HG02623 (cell line): ENCODE results near the gene HSP90AB1.

Experiments
- ATAC-seq: cut with Tn5 transposase; IDR thresholded peaks from one replicate; pipeline ENCODE4 v1.9.1; 2021; ENCODE audit warnings: moderate library complexity; ENCODE audit not compliant: unreplicated experiment

Gene HSP90AB1

GRCh38 chr6:44234101-44235025, 12.5 kb upstream of the HSP90AB1 start:
- no peak for ATAC-seq

DNA sequence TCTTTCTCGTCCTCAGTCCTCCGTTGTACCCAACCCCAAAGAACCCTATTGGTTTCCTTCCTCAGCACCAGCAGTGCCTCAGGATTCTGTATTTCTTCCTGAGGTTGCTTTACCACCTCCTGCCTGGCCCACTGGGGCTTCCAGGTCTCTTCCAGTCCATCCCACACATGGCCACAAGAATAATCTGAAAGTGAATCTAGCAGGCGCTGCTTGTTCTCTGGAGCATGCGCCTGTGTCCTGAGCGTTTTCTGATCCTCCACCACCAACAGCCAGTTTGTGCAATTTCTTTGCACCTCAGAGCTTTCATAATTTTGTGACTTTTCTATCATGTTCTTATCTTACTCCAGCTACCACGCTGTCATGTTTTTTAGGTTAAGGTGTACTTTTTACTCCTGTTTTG, 11.6 kb upstream of the HSP90AB1 start:
- ATAC-seq = no peak

- ATAC-seq = no peak
These were observed 10.9 kb upstream of the HSP90AB1 start for GRCh38 chr6:44235891-44236516.

DNA sequence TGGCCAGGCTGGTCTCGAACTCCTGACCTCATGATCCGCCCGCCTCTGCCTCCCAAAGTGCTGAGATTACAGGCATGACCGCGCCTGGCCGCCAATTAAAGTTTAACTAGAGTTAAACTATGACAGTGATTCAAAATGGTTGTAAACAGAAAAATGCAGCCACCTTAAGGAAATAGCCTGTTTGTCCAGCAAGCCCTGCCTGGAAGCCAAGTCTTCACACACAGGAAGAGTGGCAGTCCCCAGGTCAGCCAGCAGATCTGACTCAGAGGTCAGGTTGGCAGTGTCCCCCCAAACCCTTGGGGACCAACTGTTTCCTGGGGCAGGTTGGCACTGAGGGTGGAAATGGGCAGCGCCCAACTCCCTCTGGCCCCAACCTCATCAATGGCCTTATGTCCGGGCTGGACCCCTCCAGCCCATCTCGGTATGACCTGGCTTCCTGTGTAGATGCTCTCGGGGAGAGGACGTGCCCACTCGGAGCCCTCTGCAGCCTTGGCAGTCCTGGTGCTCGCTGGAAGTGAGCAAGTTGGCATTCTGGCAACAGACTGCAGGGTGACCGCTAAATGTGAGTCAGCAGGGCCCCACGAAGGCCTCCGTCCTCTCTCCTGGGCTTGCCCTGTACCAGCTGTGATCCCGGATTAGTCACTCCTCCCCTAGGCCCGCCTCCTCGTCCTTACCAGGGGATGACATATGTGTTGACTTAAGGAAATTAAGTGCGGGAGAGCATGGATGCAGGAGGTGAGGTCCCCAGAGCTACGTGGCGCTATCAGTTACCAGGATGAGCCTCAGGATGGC, 9.7 kb upstream of the HSP90AB1 start:
- ATAC-seq = peak; percentile 55

GRCh38 chr6:44237813-44238433, 9.0 kb upstream of the HSP90AB1 start:
- peak; percentile 73 for ATAC-seq

GRCh38 chr6:44238687-44239350, 8.1 kb upstream of the HSP90AB1 start:
- no peak for ATAC-seq

GRCh38 chr6:44243345-44243744, 3.6 kb upstream of the HSP90AB1 start:
- no peak for ATAC-seq

DNA sequence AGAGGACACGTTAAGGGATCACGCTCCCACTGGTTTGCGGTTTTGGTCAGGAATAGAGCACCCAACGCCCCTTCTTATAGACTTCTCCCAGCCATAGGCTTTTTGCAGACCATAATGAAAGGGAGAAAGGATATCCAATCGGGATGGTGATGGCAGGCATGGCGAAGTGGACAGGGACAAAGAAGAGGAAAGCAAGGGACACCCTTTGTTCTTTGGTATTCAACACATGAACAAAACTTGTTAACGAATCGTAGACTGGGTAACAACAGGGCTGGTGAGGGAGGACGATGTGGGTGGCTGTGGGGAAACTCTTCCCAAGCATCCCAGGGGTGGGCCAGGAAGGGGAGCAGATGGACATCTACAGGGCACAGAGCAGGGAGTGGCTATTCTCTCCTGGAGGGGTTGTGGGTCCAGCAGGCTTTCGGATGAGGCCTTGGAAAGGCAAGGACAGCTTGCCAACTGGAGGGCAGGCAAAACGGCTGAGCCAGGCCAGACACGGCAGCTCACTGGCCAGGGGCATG, 1.4 kb upstream of the HSP90AB1 start:
- ATAC-seq = no peak

DNA sequence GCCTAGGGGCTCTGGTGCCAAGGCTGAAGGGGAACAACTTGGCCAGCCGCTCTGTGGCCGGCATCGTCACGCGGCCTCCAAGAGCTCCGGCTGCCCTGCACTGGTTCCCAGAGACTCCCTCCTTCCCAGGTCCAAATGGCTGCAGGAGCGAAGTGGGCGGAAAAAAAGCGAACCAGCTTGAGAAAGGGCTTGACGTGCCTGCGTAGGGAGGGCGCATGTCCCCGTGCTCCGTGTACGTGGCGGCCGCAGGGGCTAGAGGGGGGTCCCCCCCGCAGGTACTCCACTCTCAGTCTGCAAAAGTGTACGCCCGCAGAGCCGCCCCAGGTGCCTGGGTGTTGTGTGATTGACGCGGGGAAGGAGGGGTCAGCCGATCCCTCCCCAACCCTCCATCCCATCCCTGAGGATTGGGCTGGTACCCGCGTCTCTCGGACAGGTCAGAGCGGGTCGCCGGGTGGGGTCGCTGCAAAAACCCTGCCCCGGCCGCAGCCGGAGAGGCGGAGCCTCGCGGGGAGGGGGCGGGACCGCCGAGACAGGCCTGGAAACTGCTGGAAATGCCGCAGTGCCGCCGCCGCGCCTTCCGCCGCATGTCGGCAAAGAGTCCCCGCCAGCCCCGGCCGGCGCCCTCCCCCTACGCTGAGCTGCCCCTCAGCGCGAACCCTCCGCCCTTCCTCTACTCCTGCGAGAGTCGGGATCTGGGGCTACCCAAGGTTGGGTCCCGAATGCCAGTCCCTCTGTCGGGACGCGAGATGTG, 814 bp upstream of the HSP90AB1 start:
- ATAC-seq = peak; percentile 54

DNA sequence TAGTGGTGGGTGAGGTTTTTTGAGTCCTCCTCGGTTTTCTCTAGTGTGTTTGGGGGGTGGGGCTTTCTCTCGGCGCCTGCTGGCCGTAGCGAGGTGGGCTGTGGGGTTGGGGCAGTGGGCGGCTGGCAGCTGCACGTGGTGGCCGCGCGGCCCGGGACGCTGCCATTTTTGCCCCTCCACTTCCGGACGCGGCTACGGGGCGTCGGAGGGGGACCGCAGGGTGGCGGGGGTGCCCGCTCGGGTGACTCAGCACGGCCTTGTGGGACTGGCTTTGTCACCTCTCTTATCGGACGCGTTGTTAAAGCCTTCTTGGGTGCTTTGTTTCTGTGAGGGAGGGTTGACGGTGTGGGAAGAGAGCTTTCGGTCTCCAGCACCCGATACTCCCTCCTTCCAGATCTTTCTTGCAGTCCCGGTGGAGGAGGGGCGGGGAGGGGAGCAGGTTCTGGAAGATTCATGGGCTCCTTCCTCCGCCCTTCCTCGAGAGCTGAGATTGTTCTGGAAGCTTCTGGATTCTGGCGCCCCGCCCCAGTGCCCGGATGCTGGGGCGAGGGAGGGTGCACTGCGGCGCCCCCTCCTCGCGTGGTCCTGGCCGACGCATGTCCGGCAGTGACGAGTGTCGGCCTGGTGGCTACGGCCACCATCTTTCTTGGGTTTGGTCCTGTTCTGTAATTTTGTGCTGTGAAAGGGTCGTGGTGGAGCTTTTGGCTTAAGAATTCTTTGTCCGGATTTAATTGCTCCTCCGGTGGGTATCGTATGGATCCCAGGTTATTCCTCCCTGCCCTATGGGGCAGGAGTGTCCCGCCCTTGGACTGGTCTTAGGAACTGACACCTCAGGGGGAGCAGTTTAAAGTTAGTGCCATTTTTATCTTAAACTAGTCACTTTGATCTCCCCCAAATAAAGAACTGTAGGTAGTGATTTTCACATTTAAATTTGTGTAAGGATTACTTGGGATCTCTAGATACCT, 719 bp downstream of the HSP90AB1 start:
- ATAC-seq = peak; percentile 26

DNA sequence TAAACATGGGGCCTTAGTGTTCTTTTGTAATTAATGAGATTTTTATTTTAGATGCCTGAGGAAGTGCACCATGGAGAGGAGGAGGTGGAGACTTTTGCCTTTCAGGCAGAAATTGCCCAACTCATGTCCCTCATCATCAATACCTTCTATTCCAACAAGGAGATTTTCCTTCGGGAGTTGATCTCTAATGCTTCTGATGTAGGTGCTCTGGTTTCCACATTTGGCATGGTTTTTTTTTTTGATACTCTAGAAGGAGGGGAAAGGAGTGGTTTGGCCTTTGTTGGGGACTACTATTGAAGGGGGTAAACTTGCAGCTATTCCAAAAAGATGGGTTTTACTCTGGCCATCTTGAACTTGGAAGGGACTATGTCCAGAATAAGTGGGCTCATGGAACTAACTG, 1.7 kb downstream of the HSP90AB1 start:
- ATAC-seq = no peak

GRCh38 chr6:44249082-44249748, 2.3 kb downstream of the HSP90AB1 start:
- no peak for ATAC-seq

DNA sequence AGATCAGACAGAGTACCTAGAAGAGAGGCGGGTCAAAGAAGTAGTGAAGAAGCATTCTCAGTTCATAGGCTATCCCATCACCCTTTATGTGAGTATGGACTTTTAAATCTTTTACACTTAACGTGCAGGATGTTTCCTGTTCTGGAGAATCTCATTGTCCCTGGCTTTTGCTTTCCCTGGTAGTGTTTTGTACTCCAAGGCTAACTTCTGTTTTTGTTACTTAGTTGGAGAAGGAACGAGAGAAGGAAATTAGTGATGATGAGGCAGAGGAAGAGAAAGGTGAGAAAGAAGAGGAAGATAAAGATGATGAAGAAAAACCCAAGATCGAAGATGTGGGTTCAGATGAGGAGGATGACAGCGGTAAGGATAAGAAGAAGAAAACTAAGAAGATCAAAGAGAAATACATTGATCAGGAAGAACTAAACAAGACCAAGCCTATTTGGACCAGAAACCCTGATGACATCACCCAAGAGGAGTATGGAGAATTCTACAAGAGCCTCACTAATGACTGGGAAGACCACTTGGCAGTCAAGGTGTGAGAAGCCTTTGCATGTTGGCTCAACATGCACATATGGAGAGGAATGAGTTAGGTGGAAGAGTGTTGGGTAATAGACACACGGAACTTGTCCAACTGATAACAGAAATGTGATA, 3.3 kb downstream of the HSP90AB1 start:
- ATAC-seq = no peak

DNA sequence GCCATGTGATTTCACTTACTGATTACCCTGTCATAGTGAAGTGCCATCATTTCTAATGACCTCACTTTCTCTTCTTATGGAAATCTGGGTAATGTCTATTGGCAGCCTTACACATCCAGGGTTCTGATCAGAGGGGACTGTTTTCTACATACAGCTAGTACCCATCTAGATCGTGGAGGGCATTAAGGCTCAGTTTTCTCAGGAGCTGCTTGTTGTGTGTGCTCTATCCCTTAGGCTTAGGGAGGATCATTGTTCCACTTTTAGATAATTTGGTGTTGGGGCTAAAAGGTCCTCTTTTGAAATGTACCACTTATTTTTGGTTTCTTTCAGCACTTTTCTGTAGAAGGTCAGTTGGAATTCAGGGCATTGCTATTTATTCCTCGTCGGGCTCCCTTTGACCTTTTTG, 3.8 kb downstream of the HSP90AB1 start:
- no peak for ATAC-seq

DNA sequence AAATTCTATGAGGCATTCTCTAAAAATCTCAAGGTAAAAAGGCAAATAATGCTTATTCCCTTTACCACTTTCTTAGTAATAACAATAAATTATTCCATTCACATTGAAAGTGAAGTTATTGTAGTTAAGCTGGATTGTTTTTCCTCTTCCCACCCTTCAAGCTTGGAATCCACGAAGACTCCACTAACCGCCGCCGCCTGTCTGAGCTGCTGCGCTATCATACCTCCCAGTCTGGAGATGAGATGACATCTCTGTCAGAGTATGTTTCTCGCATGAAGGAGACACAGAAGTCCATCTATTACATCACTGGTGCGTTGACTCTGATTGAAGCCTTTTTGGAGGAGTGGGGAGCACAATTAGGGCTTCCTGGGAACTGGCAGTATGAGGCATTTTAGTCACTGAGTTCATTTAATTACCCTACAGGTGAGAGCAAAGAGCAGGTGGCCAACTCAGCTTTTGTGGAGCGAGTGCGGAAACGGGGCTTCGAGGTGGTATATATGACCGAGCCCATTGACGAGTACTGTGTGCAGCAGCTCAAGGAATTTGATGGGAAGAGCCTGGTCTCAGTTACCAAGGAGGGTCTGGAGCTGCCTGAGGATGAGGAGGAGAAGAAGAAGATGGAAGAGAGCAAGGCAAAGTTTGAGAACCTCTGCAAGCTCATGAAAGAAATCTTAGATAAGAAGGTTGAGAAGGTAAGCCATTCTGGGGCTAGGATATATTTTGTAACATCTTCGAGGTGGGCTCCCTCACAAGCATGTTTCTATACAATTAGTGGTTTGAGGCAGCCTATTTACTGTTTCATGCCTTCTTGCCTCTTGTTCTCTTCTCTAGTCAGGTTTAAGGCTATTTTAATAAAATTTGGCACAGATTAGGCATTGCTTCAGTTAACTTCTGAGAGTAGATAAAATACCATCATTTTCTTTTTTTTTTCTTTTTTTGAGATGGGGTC, 4.9 kb downstream of the HSP90AB1 start:
- no peak for ATAC-seq
